PC-3 (cell line): ENCODE measurements around the gene TRIM42.

Experiments used
- CTCF ChIP-seq: fragments of 300-600 bp; sonication (generic); conservative IDR thresholded peaks from 2 replicates; pipeline ENCODE4 v1.5.1; 2017; ENCODE audit warnings: antibody characterized with exemption, low read depth, mild to moderate bottlenecking, low read length
- EZH2 ChIP-seq: fragments of 300-600 bp; sonication (generic); IDR thresholded peaks from one replicate; pipeline ENCODE4 v1.6.1; 2017; ENCODE audit warnings: antibody characterized with exemption, mild to moderate bottlenecking, low read length; ENCODE audit not compliant: unreplicated experiment
- EZH2phosphoT487 ChIP-seq: fragments of 300-600 bp; sonication (generic); IDR thresholded peaks from 2 replicates; pipeline ENCODE4 v1.6.1; 2018; ENCODE audit warnings: mild to moderate bottlenecking, antibody characterized with exemption, low read length, borderline replicate concordance

- TF ChIP-seq EZH2 (no peak), CTCF (no peak), EZH2phosphoT487 (no peak)
These were observed 31.0 kb downstream of the TRIM42 start for GRCh38 chr3:140708815-140709214.
